CD4-positive, alpha-beta T cell treated with Interleukin-17A for 4 hours (primary cell): ENCODE measurements around the gene LEPROT.

Experiments used
- DNase-seq: peaks from one replicate; pipeline ENCODE4 v3.0.0-alpha.2; 2020; ENCODE audit warnings: mixed read lengths

Gene LEPROT

GRCh38 chr1:65478379-65479026 is 58.0 kb downstream of the LEPROT start:
- no peak for DNase-seq

DNA sequence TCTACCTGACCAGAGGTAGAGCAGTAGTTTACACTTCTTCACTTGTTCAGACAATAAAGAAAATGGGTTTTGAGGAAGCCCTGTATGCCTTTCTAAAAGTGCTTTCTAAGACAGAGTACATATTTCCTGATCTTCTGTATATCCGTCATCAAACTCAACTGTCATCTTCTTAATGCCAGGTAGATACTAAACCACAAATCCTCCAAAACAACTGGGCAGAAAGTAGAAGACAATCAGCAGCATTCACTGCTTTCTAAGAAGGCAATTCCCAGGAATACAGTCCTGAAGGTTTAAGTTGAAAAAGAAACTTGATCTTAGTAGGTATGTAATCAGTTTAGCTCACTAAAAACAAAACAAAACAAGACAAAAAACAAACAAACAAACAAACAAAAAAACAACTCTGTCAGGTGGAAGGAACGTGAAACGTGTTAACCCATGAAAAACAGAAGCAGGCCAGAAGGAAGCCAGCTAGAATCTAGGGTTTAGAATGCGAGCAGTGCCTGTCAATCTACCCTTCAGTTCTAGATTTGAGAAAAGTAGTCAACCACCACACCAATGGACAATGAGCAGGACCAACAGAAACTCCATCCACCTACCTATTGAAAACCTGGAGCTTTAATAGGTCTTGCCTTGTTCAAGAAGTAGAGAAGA is 59.2 kb downstream of the LEPROT start:
- DNase-seq = no peak

DNA sequence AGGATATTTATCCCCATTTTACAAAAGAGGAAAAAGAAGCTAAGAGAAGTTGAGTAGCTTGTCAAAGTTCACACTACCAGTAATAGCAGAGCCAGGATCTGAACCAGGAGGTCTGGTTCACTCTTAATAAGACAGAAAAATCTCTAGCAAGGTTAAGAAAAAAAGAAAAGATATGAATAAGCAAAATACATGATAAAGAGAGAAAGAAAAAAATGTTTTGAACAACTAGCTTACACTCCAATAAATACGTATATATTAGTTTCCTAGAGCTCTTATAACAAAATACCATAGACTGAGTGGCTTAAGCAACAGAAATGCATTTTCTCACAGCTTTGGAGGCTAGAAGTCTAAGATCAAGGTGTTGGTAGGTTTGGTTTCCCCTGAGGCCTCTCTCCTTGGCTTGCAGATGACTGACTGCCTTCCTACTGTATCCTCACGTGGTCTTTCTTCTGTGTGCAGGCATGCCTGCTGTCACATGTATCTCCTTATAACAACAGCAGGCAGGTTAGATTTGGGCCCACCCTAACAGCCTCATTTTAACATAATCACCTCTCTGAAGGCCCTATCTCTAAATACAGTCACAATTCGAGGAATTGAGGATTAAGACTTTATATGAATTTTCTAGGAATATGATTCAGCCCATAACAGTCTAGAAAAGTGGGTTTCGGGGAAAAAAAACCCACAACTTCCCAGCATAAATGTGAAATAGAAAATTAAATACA is 60.4 kb downstream of the LEPROT start:
- no peak for DNase-seq

- no peak for DNase-seq
Observed at GRCh38 chr1:65483993-65484754, 63.7 kb downstream of the LEPROT start.
